Panc1 (cell line): ENCODE measurements around the gene SLC9A1. TPM values are rescaled to one million over a fixed set of nuclear protein-coding genes. Genes with fewer than 3 reads are reported as not detected.

Experiments used
- ATAC-seq: fragments of 200-7000 bp; cut with Tn5 transposase; 2 replicates; pipeline ENCODE4 v1.9.1; 2020; ENCODE audit warnings: mild to moderate bottlenecking, moderate library complexity
- BruUV-seq: library from RNA; stranded (reverse); fragments of 400-500 nt; replicated peaks from 2 replicates; lab custom pipeline; 2021; lab: Mats Ljungman, UMichigan
- CTCF ChIA-PET: fragments of 300-600 bp; sonication (Branson Sonifier 250); formaldehyde crosslinking; loops from one replicate; lab custom pipeline; 2022; ENCODE audit warnings: antibody characterized with exemption; lab: Charles Lee
- POLR2A ChIA-PET: fragments of 300-600 bp; sonication (Branson Sonifier 250); formaldehyde crosslinking; loops from one replicate; lab custom pipeline; 2022; ENCODE audit warnings: antibody characterized with exemption; lab: Charles Lee
- DNase-seq: peaks from one replicate; pipeline ENCODE4 v3.0.0-alpha.2; 2010; ENCODE audit warnings: low read depth, low spot score
- H3K27ac ChIP-seq: 2 replicates; pipeline ENCODE4 v1.5.1; 2011; ENCODE audit warnings: mild to moderate bottlenecking, low read length, inconsistent platforms
- H3K27me3 ChIP-seq: fragments of 200-500 bp; sonication (Bioruptor generic); 2 replicates; pipeline ENCODE4 v1.6.0; 2014; ENCODE audit warnings: low read length, inconsistent platforms; ENCODE audit not compliant: control insufficient read depth, insufficient read depth
- H3K36me3 ChIP-seq: fragments of 200-500 bp; sonication (Bioruptor generic); 2 replicates; pipeline ENCODE4 v1.5.1; 2014; ENCODE audit warnings: inconsistent platforms, mild to moderate bottlenecking, low read length, moderate library complexity; ENCODE audit not compliant: control insufficient read depth, insufficient read depth
- H3K4me1 ChIP-seq: 2 replicates; pipeline ENCODE4 v1.5.1; 2011; ENCODE audit warnings: inconsistent platforms, mild to moderate bottlenecking, low read length, moderate library complexity; ENCODE audit not compliant: control insufficient read depth, insufficient read depth
- H3K4me3 ChIP-seq, 2 experiments: 2 replicates each; pipeline ENCODE4 v1.5.1; 2011 to 2012; ENCODE audit warnings: low read depth in 2 of 2, low read length in 2 of 2, mild to moderate bottlenecking in 2 of 2, inconsistent platforms in 1 of 2, moderate library complexity in 1 of 2
- H3K9me3 ChIP-seq: fragments of 200-500 bp; sonication (Bioruptor generic); 2 replicates; pipeline ENCODE4 v1.5.1; 2014; ENCODE audit warnings: low read depth, mild to moderate bottlenecking, inconsistent platforms, low read length, moderate library complexity; ENCODE audit not compliant: control insufficient read depth, insufficient read depth
- CTCF ChIP-seq: fragments of 450-650 bp; IDR thresholded peaks from 2 replicates; pipeline ENCODE4 v1.5.1; 2017; ENCODE audit warnings: mild to moderate bottlenecking
- POLR2AphosphoS5 ChIP-seq: IDR thresholded peaks from 2 replicates; pipeline ENCODE4 v1.6.1; 2012; ENCODE audit warnings: mild to moderate bottlenecking, low read depth, low read length, moderate library complexity
- REST ChIP-seq, 2 experiments: IDR thresholded peaks; 2 replicates each; pipeline ENCODE4 v1.6.1; 2011 to 2012; ENCODE audit warnings: low read depth in 2 of 2, control low read depth in 1 of 2, low read length in 1 of 2, mild to moderate bottlenecking in 1 of 2, moderate library complexity in 1 of 2; ENCODE audit not compliant: insufficient read depth in 1 of 2
- SIN3A ChIP-seq: IDR thresholded peaks from 2 replicates; pipeline ENCODE4 v1.6.1; 2012; ENCODE audit warnings: low read depth, mild to moderate bottlenecking, low read length, moderate library complexity, borderline replicate concordance; ENCODE audit not compliant: insufficient read depth
- TCF7L2 ChIP-seq: IDR thresholded peaks from 2 replicates; pipeline ENCODE4 v1.6.1; 2011; ENCODE audit warnings: mild to moderate bottlenecking, low read depth, low read length, inconsistent platforms
- in situ Hi-C: cut with HindIII; loops from 2 replicates; pipeline ENCODE4 v1.10.0; 2016; ENCODE audit warnings: low sequenced_read_pairs, low pct_unique_long_range_greater_than_20kb
- intact Hi-C: fragments of 100-400 bp; cut with micrococcal nuclease; formaldehyde crosslinking; loops from one replicate; pipeline ENCODE4 v1.10.0; 2022; ENCODE audit not compliant: unreplicated experiment
- total RNA-seq: library from RNA; stranded (reverse); gene quantifications from one replicate; pipeline ENCODE4 v1.2.1, GENCODE V29; 2021; ENCODE audit not compliant: unreplicated experiment

Gene SLC9A1
- total RNA-seq, 1 experiment from 2014 or later, result 31.3 TPM

- CTCF ChIA-PET, result interaction anchor here (0.5 to 1.4 kb wide), 2 partner anchors 12 to 31 kb away, joined by 4 to 5 read pairs; no protein-coding TSS in a partner anchor
- ATAC-seq, result no peak
- no peak overlapping the region for H3K4me3 ChIP-seq
- POLR2A ChIA-PET, result interaction anchor here (0.6 kb wide), 1 partner anchor 40 kb away, joined by 3 read pairs; no protein-coding TSS in a partner anchor
- DNase-seq, result no peak
- no TSS peak for BruUV-seq
- TF ChIP-seq CTCF, result no peak
- TF ChIP-seq SIN3A, result no peak
- TF ChIP-seq TCF7L2, result no peak
- TF ChIP-seq REST (IDR thresholded peaks at IDR 0.05; ENCODE audit: insufficient read depth in 1 of 2, low read depth in 2 of 2, low read length in 1 of 2), result no peak
- TF ChIP-seq POLR2AphosphoS5, result no peak
- no peak overlapping the region for H3K27ac ChIP-seq
- no peaks in the 10 kb centered on the region for H3K36me3 ChIP-seq
- in situ Hi-C loops, result no loop called here
- intact Hi-C loops, result no loop called here
- H3K27me3 ChIP-seq, result no peaks in the 10 kb centered on the region
- H3K4me1 ChIP-seq, result peaks cover 11% of the 10 kb centered on the region
- H3K9me3 ChIP-seq, result no peaks in the 10 kb centered on the region
Observed at GRCh38 chr1:27108588-27108987, 46.3 kb downstream of the SLC9A1 start.

- Histone ChIP-seq H3K27me3 (no peaks in the 10 kb centered on the region), H3K36me3 (no peaks in the 10 kb centered on the region), H3K4me3 (no peak overlapping the region), H3K27ac (no peak overlapping the region), H3K4me1 (peaks cover 5% of the 10 kb centered on the region), H3K9me3 (no peaks in the 10 kb centered on the region)
- TF ChIP-seq POLR2AphosphoS5 (no peak), REST (IDR thresholded peaks at IDR 0.05; ENCODE audit: insufficient read depth in 1 of 2, low read depth in 2 of 2, low read length in 1 of 2) (no peak), SIN3A (no peak), CTCF (no peak), TCF7L2 (no peak)
- peak; percentile 26; the same call in 1 of the 2 replicates for ATAC-seq
- intact Hi-C loops, result no loop called here
- in situ Hi-C loops, result no loop called here
- no peak for DNase-seq
- no TSS peak for BruUV-seq
- ChIA-PET CTCF (no interaction called here), POLR2A (no interaction called here)
Observed at GRCh38 chr1:27106561-27107323, 48.2 kb downstream of the SLC9A1 start.
